ENCODE results near the gene ACE. TPM values are rescaled to one million over a fixed set of nuclear protein-coding genes. Genes with fewer than 3 reads are reported as not detected.
A peak's percentile ranks its signal among the peaks of the same experiment; 100 is the strongest.

Gene ACE
- total and polyA plus RNA-seq, 2 experiments from 2014 or later, result 0.82 to 9.1 TPM

- Mint-ChIP-seq H3K4me1 (peaks cover 18% of the 10 kb centered on the region), H3K27ac (no peak overlapping the region)
These were observed 62.1 kb downstream of the ACE start for GRCh38 chr17:63538693-63539595.

More at GRCh38 chr17:63538693-63539595, 62.1 kb downstream of the ACE start:
- H3K4me1 ChIP-seq (ENCODE audit: insufficient read depth), result peaks cover 7% of the 10 kb centered on the region; the same call in 1 of the 2 replicates
- H3K9me2 ChIP-seq (ENCODE audit: insufficient read depth), result no peaks in the 10 kb centered on the region
- Mint-ChIP-seq H3K27me3 (ENCODE audit: insufficient read depth, low read depth, poor library complexity) (peaks cover 24% of the 10 kb centered on the region), H3K36me3 (ENCODE audit: low read depth) (no peaks in the 10 kb centered on the region; the same call in 1 of the 3 replicates), H3K4me3 (peak overlapping the region; percentile 69), H3K9me3 (no peaks in the 10 kb centered on the region)
- peak overlapping the region; percentile 96 for H2AFZ ChIP-seq
- peak overlapping the region; percentile 90 for H3K4me2 ChIP-seq
- no peaks in the 10 kb centered on the region for H3K36me3 ChIP-seq (ENCODE audit: insufficient read depth)
- ATAC-seq, result peak; percentile 21
- TF ChIP-seq ZNF331 (CRISPR knock-in tag; IDR thresholded peaks at IDR 0.05; ENCODE audit: low read depth), result no peak
- TF ChIP-seq CREB1 (CRISPR knock-in tag; IDR thresholded peaks at IDR 0.05; ENCODE audit: low read depth), result no peak
- TF ChIP-seq REST (IDR thresholded peaks at IDR 0.05; ENCODE audit: unreplicated experiment), result no peak
- no peak for TF ChIP-seq STAT1 (IDR thresholded peaks at IDR 0.05; ENCODE audit: unreplicated experiment)
- TF ChIP-seq JUNB (IDR thresholded peaks at IDR 0.05; ENCODE audit: unreplicated experiment), result no peak
- TF ChIP-seq ZNF114 (CRISPR knock-in tag; IDR thresholded peaks at IDR 0.05), result no peak
- TF ChIP-seq, protein P1, sequence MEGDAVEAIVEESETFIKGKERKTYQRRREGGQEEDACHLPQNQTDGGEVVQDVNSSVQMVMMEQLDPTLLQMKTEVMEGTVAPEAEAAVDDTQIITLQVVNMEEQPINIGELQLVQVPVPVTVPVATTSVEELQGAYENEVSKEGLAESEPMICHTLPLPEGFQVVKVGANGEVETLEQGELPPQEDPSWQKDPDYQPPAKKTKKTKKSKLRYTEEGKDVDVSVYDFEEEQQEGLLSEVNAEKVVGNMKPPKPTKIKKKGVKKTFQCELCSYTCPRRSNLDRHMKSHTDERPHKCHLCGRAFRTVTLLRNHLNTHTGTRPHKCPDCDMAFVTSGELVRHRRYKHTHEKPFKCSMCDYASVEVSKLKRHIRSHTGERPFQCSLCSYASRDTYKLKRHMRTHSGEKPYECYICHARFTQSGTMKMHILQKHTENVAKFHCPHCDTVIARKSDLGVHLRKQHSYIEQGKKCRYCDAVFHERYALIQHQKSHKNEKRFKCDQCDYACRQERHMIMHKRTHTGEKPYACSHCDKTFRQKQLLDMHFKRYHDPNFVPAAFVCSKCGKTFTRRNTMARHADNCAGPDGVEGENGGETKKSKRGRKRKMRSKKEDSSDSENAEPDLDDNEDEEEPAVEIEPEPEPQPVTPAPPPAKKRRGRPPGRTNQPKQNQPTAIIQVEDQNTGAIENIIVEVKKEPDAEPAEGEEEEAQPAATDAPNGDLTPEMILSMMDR (conservative IDR thresholded peaks at IDR 0.05; ENCODE audit: low read depth in 2 of 2), result no peak
- peak overlapping the region; percentile 62 for H3K4me3 ChIP-seq
- H3K27ac ChIP-seq (ENCODE audit: low read depth), result no peak overlapping the region
- no peaks in the 10 kb centered on the region for H3K79me2 ChIP-seq (replicated peaks; ENCODE audit: insufficient read depth)
- H3K27me3 ChIP-seq (ENCODE audit: insufficient read depth), result peaks cover 28% of the 10 kb centered on the region
- H3F3A ChIP-seq (replicated peaks; ENCODE audit: low read depth), result no peaks in the 10 kb centered on the region
- DNase-seq (ENCODE audit: low spot score), result no peak
- no peaks in the 10 kb centered on the region for H4K20me1 ChIP-seq (replicated peaks; ENCODE audit: insufficient read depth)
